Hematopoietic multipotent progenitor cell treated with erythropoietin and hydrocortisone succinate and interleukin-3 and kit ligand, for 15 days (in vitro differentiated cells): ENCODE data around the gene RFT1.
"Not testable (repeated sequence)": the region's sequence is repeated elsewhere in the genome, so short reads cannot be mapped to it uniquely, and the experiment has no call there.

Experiments used
- DNase-seq: peaks from one replicate; pipeline ENCODE4 v3.0.0-alpha.2; 2015; ENCODE audit warnings: low spot score

Gene RFT1

GRCh38 chr3:53067567-53067966 is 62.7 kb downstream of the RFT1 start:
- no peak for DNase-seq

GRCh38 chr3:53065841-53066480 is 64.3 kb downstream of the RFT1 start:
- no peak for DNase-seq

GRCh38 chr3:53062905-53063304 is 67.3 kb downstream of the RFT1 start:
- DNase-seq = no peak

DNA sequence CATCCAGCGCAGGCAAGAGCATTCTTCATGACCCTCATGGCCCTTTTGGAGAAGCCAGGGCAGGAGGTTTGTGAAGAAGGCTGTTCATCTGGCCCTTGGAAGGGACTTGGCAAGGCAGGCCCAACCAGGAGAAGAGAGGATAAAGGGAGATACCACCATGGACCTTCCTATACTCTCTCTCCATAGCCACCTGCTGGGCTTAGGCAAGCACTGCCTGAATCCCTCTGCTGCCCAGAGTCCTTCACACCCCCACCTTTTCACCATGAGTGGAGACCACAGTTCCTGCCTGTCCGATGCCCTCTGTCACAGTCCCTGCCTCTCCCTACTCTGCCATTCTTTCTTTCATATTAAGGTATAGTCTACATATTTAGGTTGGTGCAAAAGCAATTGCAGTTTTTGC is 73.8 kb downstream of the RFT1 start:
- DNase-seq = no peak

DNA sequence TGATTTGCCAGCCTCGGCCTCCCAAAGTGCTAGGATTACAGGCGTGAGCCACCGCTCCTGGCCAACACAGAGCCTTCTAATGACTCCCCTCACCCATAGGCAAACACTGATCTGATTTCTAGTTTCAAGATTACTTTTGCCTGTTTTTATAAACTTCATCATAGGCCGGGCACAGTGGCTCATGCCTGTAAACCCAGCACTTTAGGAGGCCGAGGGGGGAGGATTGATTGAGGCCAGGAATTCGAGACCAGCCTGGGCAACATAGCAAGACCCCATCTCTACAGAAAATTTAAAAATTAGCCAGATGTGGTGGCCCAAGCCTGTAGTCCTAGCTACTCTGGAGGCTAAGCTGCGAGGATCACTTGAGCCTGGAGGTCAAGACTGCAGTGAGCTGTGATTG is 76.0 kb downstream of the RFT1 start:
- not testable (repeated sequence) for DNase-seq

GRCh38 chr3:53051929-53052328 is 78.3 kb downstream of the RFT1 start:
- no peak for DNase-seq

- no peak for DNase-seq
Measured at GRCh38 chr3:53049987-53050386, 80.2 kb downstream of the RFT1 start.

DNA sequence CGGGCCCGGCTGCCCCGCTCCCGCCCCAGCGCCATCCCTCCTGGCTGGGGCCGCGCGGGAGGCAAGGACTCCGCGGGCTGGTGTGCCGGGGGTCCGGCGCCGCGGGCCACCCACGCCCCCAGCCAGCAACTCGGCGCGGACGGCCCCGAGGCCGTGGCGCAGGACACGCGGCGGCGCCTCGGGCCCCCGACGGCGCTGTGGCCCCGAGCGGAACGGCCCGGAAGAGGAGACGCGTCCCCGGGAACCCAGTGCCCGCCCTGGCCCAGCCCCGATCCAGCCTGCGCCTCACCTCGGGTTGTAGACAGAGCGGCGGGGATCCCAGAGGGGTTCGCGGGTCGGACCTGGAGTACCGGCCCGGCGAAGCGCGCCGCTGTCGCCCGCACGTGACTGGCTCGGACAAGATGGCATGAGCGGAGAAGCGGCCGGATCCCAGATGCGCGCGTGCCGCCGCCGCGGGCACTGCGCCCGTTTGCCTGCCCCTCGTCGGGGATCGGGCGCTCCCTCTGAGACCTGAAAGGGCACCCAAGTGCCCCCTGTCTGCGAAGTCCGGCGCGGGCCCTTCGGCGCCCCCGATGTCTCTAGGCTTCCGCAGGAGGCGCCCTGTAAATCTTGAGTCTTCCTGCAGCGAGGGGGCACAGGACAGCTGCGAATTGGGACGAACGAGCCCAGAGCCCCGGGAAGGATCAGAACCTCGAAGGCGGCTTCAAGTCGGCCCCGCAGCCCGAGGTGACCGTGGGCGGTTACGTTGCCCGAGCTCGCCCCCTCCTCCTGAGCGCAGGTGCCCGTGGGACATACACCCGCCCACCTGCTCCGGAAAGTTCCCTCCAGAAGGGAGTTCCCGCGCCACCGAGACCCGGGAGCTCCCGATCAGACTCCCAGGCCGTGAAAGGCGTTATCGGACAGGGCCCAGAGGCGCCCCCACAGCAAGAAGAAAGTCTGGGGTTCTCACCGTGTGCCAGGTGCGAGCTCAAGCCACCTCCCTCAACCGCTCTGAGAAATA is 83.8 kb downstream of the RFT1 start:
- peak; percentile 53 for DNase-seq

DNA sequence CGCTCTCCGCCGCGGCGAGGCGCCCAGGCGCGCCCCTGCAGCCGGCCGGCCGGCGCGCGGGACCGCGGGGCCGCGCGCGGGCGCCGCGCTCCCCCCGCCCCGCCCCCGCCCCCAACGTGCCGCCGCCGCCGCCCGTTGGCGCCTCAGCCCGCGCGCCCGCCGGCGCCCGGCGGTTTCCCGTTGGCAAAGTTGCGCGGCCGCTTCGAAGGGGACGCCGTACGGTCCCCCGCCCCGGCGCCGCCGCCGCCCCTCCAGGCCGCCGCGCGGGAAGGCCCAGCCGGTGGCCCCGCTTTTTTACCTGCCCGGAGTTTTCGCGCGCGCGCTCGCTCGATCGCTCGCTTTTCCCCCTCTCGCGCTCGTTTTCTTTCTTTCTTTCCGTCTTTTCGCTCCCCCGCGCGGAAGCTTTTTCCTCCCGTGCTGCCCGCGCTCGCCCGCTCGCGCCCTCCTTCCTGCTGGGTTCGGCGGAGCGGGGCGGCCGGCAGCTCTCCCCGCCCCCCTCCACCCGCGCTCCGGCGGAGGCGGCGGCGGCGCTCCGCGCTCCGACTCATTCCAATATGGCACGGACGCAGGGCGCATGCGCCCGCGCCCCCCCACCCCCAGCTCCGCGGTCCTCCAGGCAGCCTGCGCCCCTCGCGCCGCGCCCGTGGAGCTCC is 84.6 kb downstream of the RFT1 start, which contains the start of gene SFMBT1:
SFMBT1 (minus strand) TSS at position 556 of the 653 bp plus-strand sequence. CDS start 76,945 bp downstream, outside the sequence.
- peak; percentile 46 for DNase-seq

GRCh38 chr3:53044711-53045517 is 85.3 kb downstream of the RFT1 start:
- DNase-seq = peak; percentile 55

DNA sequence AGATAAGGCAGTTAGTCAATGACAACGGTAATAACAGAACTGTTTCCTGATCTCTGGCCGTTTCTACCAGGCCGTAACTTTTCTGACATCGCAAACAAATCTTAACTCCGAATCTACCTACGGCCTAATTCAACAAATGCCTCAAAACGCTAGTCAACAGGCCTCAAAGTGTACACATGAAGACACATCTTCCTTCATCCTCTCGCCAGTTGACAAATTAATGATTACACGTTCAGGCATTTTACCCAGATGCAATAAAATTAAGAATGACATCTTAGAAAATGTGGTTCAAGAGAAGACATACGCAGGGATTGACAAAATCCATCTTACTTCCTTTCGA is 85.9 kb downstream of the RFT1 start:
- no peak for DNase-seq

DNA sequence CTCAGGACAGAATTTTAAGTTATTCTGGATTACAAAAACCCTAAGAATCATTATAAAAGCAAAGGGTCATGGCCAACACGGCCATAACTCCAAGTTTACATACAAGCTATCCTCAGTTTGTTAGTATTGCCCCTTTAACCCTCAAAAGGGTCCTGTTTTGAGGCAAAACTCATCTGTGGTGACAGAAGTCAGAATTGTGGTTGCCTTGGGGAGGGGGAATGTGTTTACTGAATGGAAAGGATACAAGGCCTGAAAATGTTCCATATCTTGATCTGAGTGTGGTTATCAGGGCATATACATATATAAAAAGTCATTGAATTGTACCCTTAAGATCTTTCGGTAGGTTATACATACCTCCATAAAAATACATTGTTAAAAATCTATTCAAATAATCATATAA is 86.5 kb downstream of the RFT1 start:
- DNase-seq = no peak

DNA sequence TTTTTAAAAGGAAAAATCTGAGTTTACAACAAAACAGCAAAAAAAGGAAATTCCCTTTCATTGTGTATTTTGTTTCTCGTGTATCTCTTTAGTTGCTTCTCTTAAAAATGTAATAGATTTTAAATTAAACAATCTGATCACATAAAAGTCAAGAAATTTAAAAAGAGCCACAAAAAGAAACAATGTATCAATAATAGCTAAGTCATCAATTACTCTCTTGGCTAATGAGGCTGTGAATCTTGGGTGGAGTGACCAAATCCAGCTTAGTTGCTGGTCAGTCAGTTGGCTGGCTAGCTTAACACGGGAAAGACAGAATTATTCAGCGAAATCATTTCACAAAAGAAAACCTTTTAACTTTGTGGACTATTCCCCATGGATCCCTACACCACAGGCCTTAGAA is 87.6 kb downstream of the RFT1 start:
- DNase-seq = no peak

GRCh38 chr3:53040351-53040820 is 89.8 kb downstream of the RFT1 start:
- no peak for DNase-seq

- no peak for DNase-seq
Measured at GRCh38 chr3:53039376-53039752, 90.9 kb downstream of the RFT1 start.

- DNase-seq = no peak
Measured at GRCh38 chr3:53038679-53039375, 91.4 kb downstream of the RFT1 start.
